Stomach (tissue), 4 donors: ENCODE data around the gene CHST13.

ENCODE experiments used
- CTCF ChIP-seq, 7 experiments: fragments of 450-650 bp in 4 of 7; fragments of 200-600 bp in 3 of 7; sonication (generic) in 3 of 7; IDR thresholded peaks; one replicate each; pipeline ENCODE4 v1.5.1; 2016 to 2019; ENCODE audit warnings: antibody characterized with exemption in 7 of 7, control low read depth in 2 of 7, mild to moderate bottlenecking in 1 of 7
- EP300 ChIP-seq: sonication (generic); formaldehyde crosslinking; IDR thresholded peaks from one replicate; pipeline ENCODE4 v1.6.1; 2017; ENCODE audit warnings: antibody characterized with exemption
- POLR2A ChIP-seq, 4 donors: fragments of 450-650 bp; IDR thresholded peaks; one replicate each; pipeline ENCODE4 v1.6.1; 2016; ENCODE audit warnings: antibody characterized with exemption in 4 of 4, control low read depth in 2 of 4, mild to moderate bottlenecking in 1 of 4, moderate library complexity in 1 of 4
- POLR2AphosphoS5 ChIP-seq, 3 donors: sonication (generic); formaldehyde crosslinking; IDR thresholded peaks; one replicate each; pipeline ENCODE4 v1.6.1; 2016; ENCODE audit warnings: antibody characterized with exemption in 3 of 3

- no peak for TF ChIP-seq CTCF (IDR thresholded peaks at IDR 0.05)
- TF ChIP-seq POLR2A (IDR thresholded peaks at IDR 0.05) = no peak
- no peak for TF ChIP-seq EP300
- TF ChIP-seq POLR2AphosphoS5 (IDR thresholded peaks at IDR 0.05) = no peak
These were observed 24.9 kb downstream of the CHST13 start for GRCh38 chr3:126548556-126549466.
